Measurements from ENCODE around the gene HHATL.

- TF ChIP-seq POLR2A (IDR thresholded peaks at IDR 0.05) (no peak), CTCF (IDR thresholded peaks at IDR 0.05) (no peak), EP300 (IDR thresholded peaks at IDR 0.05) (no peak), POLR2AphosphoS5 (IDR thresholded peaks at IDR 0.05) (no peak)
Observed at GRCh38 chr3:42680271-42680670, 22.3 kb downstream of the HHATL start.

Data from suprapubic skin (tissue), 4 donors.